Anterior cingulate cortex (tissue), 58 donors: Measurements from ENCODE around the gene PPL.
"Not testable (repeated sequence)": the region's sequence is repeated elsewhere in the genome, so short reads cannot be mapped to it uniquely, and the experiment has no call there.

Experiments used
- DNase-seq, 58 donors: peaks; one replicate each; lab custom pipeline; 2025; lab: John Stamatoyannopoulos, UW

PPL gene

GRCh38 chr16:4937782-4938682, 1.1 kb upstream of the PPL start:
- no peak for DNase-seq

- no peak for DNase-seq
Observed at GRCh38 chr16:4936181-4936990, 562 bp downstream of the PPL start.

GRCh38 chr16:4935241-4935855, 1.6 kb downstream of the PPL start:
- DNase-seq = no peak

GRCh38 chr16:4934591-4934990, 2.4 kb downstream of the PPL start:
- no peak for DNase-seq

GRCh38 chr16:4933871-4934395, 3.0 kb downstream of the PPL start:
- no peak for DNase-seq

- no peak for DNase-seq
Observed at GRCh38 chr16:4933433-4933832, 3.5 kb downstream of the PPL start.

GRCh38 chr16:4931381-4931780, 5.6 kb downstream of the PPL start:
- no peak for DNase-seq

- not testable (repeated sequence) for DNase-seq
Observed at GRCh38 chr16:4929619-4930018, 7.3 kb downstream of the PPL start.

- DNase-seq = no peak
Observed at GRCh38 chr16:4928227-4928626, 8.7 kb downstream of the PPL start.

GRCh38 chr16:4927661-4928060, 9.3 kb downstream of the PPL start:
- DNase-seq = no peak

- DNase-seq = no peak
Observed at GRCh38 chr16:4926928-4927327, 10.0 kb downstream of the PPL start.

GRCh38 chr16:4925791-4926190, 11.2 kb downstream of the PPL start:
- DNase-seq = no peak

GRCh38 chr16:4925293-4925607, 11.7 kb downstream of the PPL start:
- no peak for DNase-seq

GRCh38 chr16:4924593-4925292, 12.2 kb downstream of the PPL start:
- DNase-seq = no peak

GRCh38 chr16:4923853-4924252, 13.1 kb downstream of the PPL start:
- DNase-seq = no peak

GRCh38 chr16:4922721-4923342, 14.1 kb downstream of the PPL start:
- DNase-seq = no peak

GRCh38 chr16:4920826-4921225, 16.1 kb downstream of the PPL start:
- no peak for DNase-seq

- DNase-seq = no peak
Observed at GRCh38 chr16:4918781-4919251, 18.1 kb downstream of the PPL start.

GRCh38 chr16:4917117-4917516, 19.8 kb downstream of the PPL start:
- no peak for DNase-seq

- DNase-seq = no peak
Observed at GRCh38 chr16:4915226-4915761, 21.7 kb downstream of the PPL start.
